H1 (cell line): ENCODE measurements around the gene SERPINB12. TPM values are rescaled to one million over a fixed set of nuclear protein-coding genes. Genes with fewer than 3 reads are reported as not detected.

ENCODE experiments used
- CTCF ChIA-PET: fragments of 300-600 bp; sonication (Branson Sonifier 250); formaldehyde crosslinking; loops from one replicate; lab custom pipeline; 2021; ENCODE audit not compliant: partially characterized antibody; lab: Charles Lee
- POLR2A ChIA-PET: fragments of 300-600 bp; sonication (Branson Sonifier 250); formaldehyde crosslinking; loops from one replicate; lab custom pipeline; 2021; ENCODE audit warnings: inconsistent platforms; ENCODE audit not compliant: partially characterized antibody; lab: Charles Lee
- DNase-seq, 2 experiments: peaks; one replicate each; pipeline versions ENCODE4 v3.0.0 to v3.0.0-alpha.2; 2010 to 2022; ENCODE audit warnings: low spot score in 2 of 2, low read depth in 1 of 2, mixed read lengths in 1 of 2
- FAIRE-seq: peaks from 2 replicates; lab custom pipeline; 2011; peaks lifted over from hg19 to GRCh38; lab: Jason Lieb, UNC
- H2AFZ ChIP-seq: 2 replicates; pipeline ENCODE4 v1.8.1; 2012; ENCODE audit warnings: low read length, inconsistent platforms
- H2AK5ac ChIP-seq: 2 replicates; pipeline ENCODE4 v1.6.1; 2013; ENCODE audit warnings: low read depth, low read length
- H2BK120ac ChIP-seq: replicated peaks from 2 replicates; pipeline ENCODE3; 2013; ENCODE audit warnings: low read depth, low read length, inconsistent platforms
- H2BK12ac ChIP-seq: 2 replicates; pipeline ENCODE4 v1.6.1; 2013; ENCODE audit warnings: low read depth, low read length
- H2BK15ac ChIP-seq: 2 replicates; pipeline ENCODE4 v1.6.1; 2013; ENCODE audit warnings: low read length
- H2BK20ac ChIP-seq: 2 replicates; pipeline ENCODE4 v1.6.1; 2013; ENCODE audit warnings: low read length
- H2BK5ac ChIP-seq: 2 replicates; pipeline ENCODE4 v1.6.1; 2013; ENCODE audit warnings: low read depth, low read length
- H3K14ac ChIP-seq: 2 replicates; pipeline ENCODE4 v1.6.1; 2013; ENCODE audit warnings: inconsistent platforms; ENCODE audit not compliant: insufficient read length
- H3K18ac ChIP-seq: 2 replicates; pipeline ENCODE4 v1.6.1; 2013; ENCODE audit warnings: low read length; ENCODE audit errors: extremely low read depth
- H3K23ac ChIP-seq: 2 replicates; pipeline ENCODE4 v1.6.1; 2013; ENCODE audit warnings: inconsistent platforms; ENCODE audit not compliant: insufficient read length
- H3K23me2 ChIP-seq: 2 replicates; pipeline ENCODE4 v1.6.1; 2013; ENCODE audit warnings: low read depth, low read length
- H3K27ac ChIP-seq: 2 replicates; pipeline ENCODE4 v1.6.1; 2011; ENCODE audit warnings: low read depth, low read length, inconsistent platforms
- H3K27me3 ChIP-seq, 4 experiments: replicated peaks in 1 of 4; 1 replicate in 1 of 4; 2 replicates in 3 of 4; pipeline versions ENCODE4 v1.6.1 to v1.8.1; 2011 to 2013; ENCODE audit warnings: low read length in 3 of 4, mild to moderate bottlenecking in 3 of 4, inconsistent platforms in 2 of 4, mixed read lengths in 2 of 4, moderate library complexity in 1 of 4; ENCODE audit not compliant: control insufficient read depth in 3 of 4, insufficient read depth in 3 of 4; ENCODE audit errors: extremely low read depth in 1 of 4
- H3K36me3 ChIP-seq, 4 experiments: 2 replicates each; pipeline versions ENCODE4 v1.6.1 to v1.8.1; 2011 to 2013; ENCODE audit warnings: mild to moderate bottlenecking in 4 of 4, low read length in 3 of 4, moderate library complexity in 2 of 4, control low read depth in 1 of 4, inconsistent platforms in 1 of 4; ENCODE audit not compliant: insufficient read depth in 4 of 4, control insufficient read depth in 2 of 4
- H3K4ac ChIP-seq: replicated peaks from 2 replicates; pipeline ENCODE3; 2013; ENCODE audit warnings: low read length, low read depth, mixed read lengths, inconsistent platforms; ENCODE audit not compliant: insufficient read length
- H3K4me1 ChIP-seq, 4 experiments: replicated peaks in 1 of 4; 1 replicate in 1 of 4; 2 replicates in 3 of 4; pipeline versions ENCODE4 v1.6.1 to v1.8.1; 2011 to 2013; ENCODE audit warnings: low read length in 3 of 4, inconsistent platforms in 2 of 4, mixed read lengths in 1 of 4; ENCODE audit not compliant: insufficient read depth in 4 of 4, control insufficient read depth in 3 of 4
- H3K4me2 ChIP-seq, 2 experiments: 2 replicates each; pipeline versions ENCODE4 v1.6.1 to v1.8.1; 2011 to 2013; ENCODE audit warnings: low read depth in 2 of 2, low read length in 2 of 2, control low read depth in 1 of 2, inconsistent platforms in 1 of 2, mild to moderate bottlenecking in 1 of 2; ENCODE audit not compliant: insufficient read depth in 1 of 2
- H3K4me3 ChIP-seq, 4 experiments: fragments of 200-600, 300-600 bp in 1 of 4; sonication (generic), shearing (Covaris generic), sonication (Bioruptor Twin) in 1 of 4; 2 replicates each; pipeline versions ENCODE4 v1.5.1 to v1.8.1; 2011 to 2016; ENCODE audit warnings: low read length in 4 of 4, low read depth in 3 of 4, control low read depth in 2 of 4, inconsistent platforms in 2 of 4, mild to moderate bottlenecking in 2 of 4, mixed read lengths in 1 of 4, moderate library complexity in 1 of 4; ENCODE audit not compliant: insufficient read depth in 2 of 4; ENCODE audit errors: extremely low read depth in 1 of 4
- H3K56ac ChIP-seq: replicated peaks from 2 replicates; pipeline ENCODE3; 2013; ENCODE audit warnings: low read depth, mild to moderate bottlenecking, mixed read lengths, low read length, inconsistent platforms; ENCODE audit not compliant: insufficient read length
- H3K79me1 ChIP-seq: 2 replicates; pipeline ENCODE4 v1.6.1; 2013; ENCODE audit warnings: low read depth, low read length, control low read depth
- H3K79me2 ChIP-seq, 2 experiments: 2 replicates each; pipeline versions ENCODE4 v1.6.1 to v1.8.1; 2012 to 2013; ENCODE audit warnings: low read length in 2 of 2, mild to moderate bottlenecking in 2 of 2, inconsistent platforms in 1 of 2; ENCODE audit not compliant: insufficient read depth in 2 of 2, control insufficient read depth in 1 of 2
- H3K9ac ChIP-seq, 4 experiments: replicated peaks in 1 of 4; 1 replicate in 1 of 4; 2 replicates in 3 of 4; pipeline versions ENCODE4 v1.6.1 to v1.8.1; 2011 to 2013; ENCODE audit warnings: low read depth in 3 of 4, low read length in 3 of 4, control low read depth in 2 of 4, mild to moderate bottlenecking in 2 of 4, moderate library complexity in 2 of 4, inconsistent platforms in 1 of 4; ENCODE audit errors: extremely low read depth in 1 of 4
- H3K9me3 ChIP-seq, 2 experiments: 2 replicates each; pipeline versions ENCODE4 v1.6.1 to v1.8.1; 2012 to 2013; ENCODE audit warnings: mild to moderate bottlenecking in 2 of 2, moderate library complexity in 2 of 2, control low read depth in 1 of 2, inconsistent platforms in 1 of 2, low read depth in 1 of 2, low read length in 1 of 2, mixed read lengths in 1 of 2; ENCODE audit not compliant: insufficient read depth in 2 of 2
- H4K20me1 ChIP-seq, 2 experiments: replicated peaks in 1 of 2; 2 replicates each; pipeline versions ENCODE3 to v1.8.1; 2011 to 2013; ENCODE audit warnings: inconsistent platforms in 2 of 2, low read length in 2 of 2, mild to moderate bottlenecking in 1 of 2; ENCODE audit not compliant: insufficient read depth in 2 of 2, control insufficient read depth in 1 of 2
- H4K5ac ChIP-seq: 2 replicates; pipeline ENCODE4 v1.6.1; 2013; ENCODE audit warnings: low read length, low read depth, mixed read lengths, inconsistent platforms; ENCODE audit not compliant: insufficient read length
- H4K8ac ChIP-seq: 2 replicates; pipeline ENCODE4 v1.8.0; 2013; ENCODE audit warnings: mild to moderate bottlenecking, moderate library complexity, low read length, inconsistent platforms; ENCODE audit not compliant: insufficient read depth; ENCODE audit errors: extremely low read depth
- H4K91ac ChIP-seq: replicated peaks from 2 replicates; pipeline ENCODE3; 2013; ENCODE audit warnings: low read length, mixed read lengths, inconsistent platforms; ENCODE audit not compliant: insufficient read length
- EZH2 ChIP-seq: fragments of 200-600 bp; sonication (generic); IDR thresholded peaks from 2 replicates; pipeline ENCODE4 v1.7.1; 2012; ENCODE audit warnings: low read depth, mild to moderate bottlenecking, moderate library complexity, low read length, inconsistent platforms; ENCODE audit not compliant: severe bottlenecking
- PHF8 ChIP-seq: fragments of 200-600 bp; sonication (generic); conservative IDR thresholded peaks from 2 replicates; pipeline ENCODE4 v1.7.1; 2012; ENCODE audit warnings: low read depth, mild to moderate bottlenecking, inconsistent platforms, low read length, moderate library complexity
- RAD21 ChIP-seq, 2 experiments: IDR thresholded peaks in 1 of 2; conservative IDR thresholded peaks in 1 of 2; 2 replicates each; pipeline ENCODE4 v1.6.1; 2011; ENCODE audit warnings: low read depth in 2 of 2, low read length in 2 of 2, improper control_type of control experiment in 1 of 2, inconsistent platforms in 1 of 2, mild to moderate bottlenecking in 1 of 2, moderate library complexity in 1 of 2
- WGBS, 2 experiments: shearing (Covaris generic) in 1 of 2; methylation state at CpG; one replicate each; pipeline versions ENCODE4 v1.1.6 to v1.1.7; 2013 to 2015; ENCODE audit warnings: low lambda C conversion rate in 2 of 2, mixed read lengths in 2 of 2, inconsistent platforms in 1 of 2, low coverage in 1 of 2, missing lambda C conversion rate in 1 of 2; ENCODE audit not compliant: insufficient replicate concordance in 2 of 2, insufficient coverage in 1 of 2, insufficient read length in 1 of 2; ENCODE audit errors: extremely low coverage in 1 of 2, missing lambda C conversion rate in 1 of 2; 5-methylcytosine and 5-hydroxymethylcytosine counted together
- polyA plus RNA-seq, 7 experiments: library from polyadenylated mRNA; depleted of rRNA in 3 of 7; stranded (reverse) in 5 of 7; unstranded in 2 of 7; fragments of >200 nt in 5 of 7; fragments of 200-250 nt in 2 of 7; gene quantifications; 1 replicate in 5 of 7; 2 replicates in 1 of 7; 4 replicates in 1 of 7; pipeline versions ENCODE4 v1.2.1 to v1.2.3, GENCODE V29; 2011 to 2013; ENCODE audit warnings: missing spikeins in 2 of 7, mixed read lengths in 2 of 7
- total RNA-seq: library from RNA; stranded (reverse); fragmentation: NEBNext Ultra II Directional; extraction: Animal tissue kit (Norgen Biotek cat#: 25700); gene quantifications from 2 replicates; pipeline ENCODE4 v1.2.1, GENCODE V29; 2021
- TF ChIP-seq, protein P1 (sequence below), 3 experiments: IDR thresholded peaks; 1 replicate in 2 of 3; 2 replicates in 1 of 3; pipeline versions ENCODE4 v1.5.1 to v1.6.1; 2011; ENCODE audit warnings: low read length in 3 of 3, mild to moderate bottlenecking in 3 of 3, inconsistent platforms in 2 of 3, low read depth in 1 of 3, moderate library complexity in 1 of 3; ENCODE audit not compliant: insufficient read depth in 1 of 3; ENCODE audit errors: control extremely low read depth in 1 of 3

The SERPINB12 gene
- total and polyA plus RNA-seq, 2 of the 8 experiments (the other 6 are each of a cell fraction or from before 2014, with no cell fraction given) = not detected

DNA sequence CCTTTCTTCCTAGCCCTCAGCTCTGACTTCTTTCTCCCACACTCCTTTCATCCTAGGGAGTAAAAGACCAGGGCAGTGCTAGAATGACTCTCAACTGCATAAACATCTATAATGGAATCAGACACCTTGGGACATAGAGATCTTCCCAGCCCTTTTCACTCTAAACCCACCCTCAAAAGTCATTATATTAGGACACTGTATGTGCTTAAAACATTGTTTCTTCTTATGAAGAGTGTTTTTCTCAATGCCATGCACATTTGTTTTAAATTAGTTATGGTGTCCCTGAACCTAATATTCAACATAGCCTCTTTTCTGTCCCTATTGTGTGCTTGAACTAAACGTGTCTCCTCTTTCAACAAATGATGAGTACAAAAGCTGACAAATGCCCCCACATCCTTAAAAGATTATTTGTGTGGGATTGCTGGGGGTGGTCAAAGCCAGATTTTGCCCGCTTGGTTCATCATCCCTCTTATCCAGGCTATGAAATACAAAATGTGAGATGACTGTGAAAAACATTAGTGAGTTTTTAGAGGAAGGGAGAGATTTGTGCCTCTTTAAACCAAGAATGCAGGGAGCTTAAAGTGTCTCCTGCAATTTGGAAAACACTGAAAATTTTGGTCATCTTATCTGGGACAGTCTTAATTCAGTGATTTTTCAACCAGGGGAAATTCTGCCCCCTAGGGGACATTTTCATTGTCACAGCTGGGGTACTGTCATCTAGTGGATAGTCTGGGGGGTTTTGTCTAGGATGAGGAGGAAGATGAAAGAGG lies 36.4 kb upstream of the SERPINB12 start:
- no peak overlapping the region for H3K4me2 ChIP-seq
- no peaks in the 10 kb centered on the region for H3K23me2 ChIP-seq
- no peak overlapping the region for H2BK12ac ChIP-seq
- H3K36me3 ChIP-seq = no peaks in the 10 kb centered on the region
- WGBS, 2 experiments = 66% methylated on average over 2 of the region's 2 CpGs; no CpG with 5 or more reads in 1 of the 2 experiments
- no peaks in the 10 kb centered on the region for H3K79me1 ChIP-seq
- H2BK5ac ChIP-seq = no peak overlapping the region
- no peaks in the 10 kb centered on the region for H4K20me1 ChIP-seq
- no peak overlapping the region for H2AFZ ChIP-seq
- TF ChIP-seq, protein P1, sequence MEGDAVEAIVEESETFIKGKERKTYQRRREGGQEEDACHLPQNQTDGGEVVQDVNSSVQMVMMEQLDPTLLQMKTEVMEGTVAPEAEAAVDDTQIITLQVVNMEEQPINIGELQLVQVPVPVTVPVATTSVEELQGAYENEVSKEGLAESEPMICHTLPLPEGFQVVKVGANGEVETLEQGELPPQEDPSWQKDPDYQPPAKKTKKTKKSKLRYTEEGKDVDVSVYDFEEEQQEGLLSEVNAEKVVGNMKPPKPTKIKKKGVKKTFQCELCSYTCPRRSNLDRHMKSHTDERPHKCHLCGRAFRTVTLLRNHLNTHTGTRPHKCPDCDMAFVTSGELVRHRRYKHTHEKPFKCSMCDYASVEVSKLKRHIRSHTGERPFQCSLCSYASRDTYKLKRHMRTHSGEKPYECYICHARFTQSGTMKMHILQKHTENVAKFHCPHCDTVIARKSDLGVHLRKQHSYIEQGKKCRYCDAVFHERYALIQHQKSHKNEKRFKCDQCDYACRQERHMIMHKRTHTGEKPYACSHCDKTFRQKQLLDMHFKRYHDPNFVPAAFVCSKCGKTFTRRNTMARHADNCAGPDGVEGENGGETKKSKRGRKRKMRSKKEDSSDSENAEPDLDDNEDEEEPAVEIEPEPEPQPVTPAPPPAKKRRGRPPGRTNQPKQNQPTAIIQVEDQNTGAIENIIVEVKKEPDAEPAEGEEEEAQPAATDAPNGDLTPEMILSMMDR (IDR thresholded peaks at IDR 0.05; ENCODE audit: control extremely low read depth in 1 of 3, insufficient read depth in 1 of 3, low read depth in 1 of 3, low read length in 3 of 3) = peak in 2 of 3 experiments; percentile 66 to 88; a peak in 3 of 4 replicates
- no peak for TF ChIP-seq PHF8
- no peak for TF ChIP-seq EZH2
- TF ChIP-seq RAD21 (IDR thresholded peaks at IDR 0.05 in 1 of 2, conservative IDR thresholded peaks at IDR 0.05 in 1 of 2; ENCODE audit: low read depth in 2 of 2, low read length in 2 of 2) = peak; percentile 59 to 70
- no peaks in the 10 kb centered on the region for H3K79me2 ChIP-seq
- H3K56ac ChIP-seq = no peak overlapping the region
- H3K4me3 ChIP-seq = no peak overlapping the region
- no peaks in the 10 kb centered on the region for H3K9me3 ChIP-seq
- H3K4ac ChIP-seq = no peak overlapping the region
- no peak overlapping the region for H3K27ac ChIP-seq
- no peak overlapping the region for H3K23ac ChIP-seq
- POLR2A ChIA-PET = no interaction called here
- no peaks in the 10 kb centered on the region for H3K27me3 ChIP-seq
- no peak overlapping the region for H2AK5ac ChIP-seq
- H2BK120ac ChIP-seq = no peak overlapping the region
- no peak overlapping the region for H4K8ac ChIP-seq
- H3K9ac ChIP-seq = no peak overlapping the region
- H2BK15ac ChIP-seq = no peak overlapping the region
- no peaks in the 10 kb centered on the region; a peak in 1 of 7 replicates for H3K4me1 ChIP-seq
- H3K18ac ChIP-seq = no peak overlapping the region
- H2BK20ac ChIP-seq = no peak overlapping the region
- DNase-seq (peak in 1 of 2 experiments; percentile 81), FAIRE-seq (peak; percentile 70)
- H3K14ac ChIP-seq = no peak overlapping the region
- no peak overlapping the region for H4K5ac ChIP-seq
- no peak overlapping the region for H4K91ac ChIP-seq
- CTCF ChIA-PET = interaction anchor here (0.6 to 17.3 kb wide), 39 partner anchors 8 to 488 kb away, joined by 3 to 366 read pairs (median 4); partner anchors contain the start of genes SERPINB13 and SERPINB5
